Measurements from ENCODE around the gene FAAP100. TPM values are rescaled to one million over a fixed set of nuclear protein-coding genes. Genes with fewer than 3 reads are reported as not detected.

The FAAP100 gene
- total RNA-seq, 1 donor from 2014 or later = 47.7 TPM

DNA sequence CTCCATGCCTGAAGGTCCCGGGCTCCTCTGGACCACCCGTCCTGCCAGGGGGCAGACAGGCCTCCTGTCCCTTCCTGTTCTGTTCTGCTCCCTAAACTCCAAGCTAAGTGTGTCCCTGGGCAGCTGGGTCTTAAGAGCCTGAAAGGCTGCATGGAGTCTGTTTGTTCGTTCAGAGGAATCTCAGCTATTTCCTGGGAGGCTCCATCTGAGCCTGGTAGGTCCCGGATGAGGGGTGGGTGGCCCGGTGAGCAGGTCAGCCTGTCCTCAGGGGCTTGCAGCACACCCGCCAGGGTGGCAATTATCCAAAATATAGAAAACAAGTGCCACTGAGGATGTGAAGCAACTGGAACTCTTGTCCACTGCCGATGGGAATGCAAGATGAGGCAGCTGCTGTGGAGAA, 52.1 kb downstream of the FAAP100 start:
- no peaks in the 10 kb centered on the region for H3K36me3 Mint-ChIP-seq (ENCODE audit: insufficient read depth)

DNA sequence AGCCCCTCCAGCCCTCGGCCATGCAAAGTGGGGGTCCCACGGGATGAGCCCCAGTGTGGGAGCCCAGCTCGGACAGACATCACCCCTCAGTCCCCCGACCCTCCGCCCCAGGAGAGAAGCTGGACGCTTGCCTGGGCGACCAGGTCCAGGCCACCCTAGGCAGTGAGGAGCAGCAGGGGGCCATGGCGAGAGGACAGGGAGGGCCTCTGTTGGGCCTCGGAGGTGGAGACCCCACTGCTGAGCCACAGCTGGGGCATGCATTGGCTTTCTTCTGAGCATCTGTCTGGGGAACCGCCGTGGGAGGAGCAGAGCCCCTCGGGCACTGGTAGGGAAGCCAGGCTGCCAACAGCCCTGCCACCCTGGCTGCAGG, 52.6 kb downstream of the FAAP100 start:
- Mint-ChIP-seq H3K36me3 (ENCODE audit: insufficient read depth) (no peaks in the 10 kb centered on the region), H3K4me3 (ENCODE audit: low read depth) (no peak overlapping the region), H3K9me3 (ENCODE audit: low read depth) (no peaks in the 10 kb centered on the region), H3K27ac (no peak overlapping the region), H3K27me3 (peaks cover 15% of the 10 kb centered on the region), H3K4me1 (ENCODE audit: low read depth) (no peaks in the 10 kb centered on the region)
- TF ChIP-seq, protein P1, sequence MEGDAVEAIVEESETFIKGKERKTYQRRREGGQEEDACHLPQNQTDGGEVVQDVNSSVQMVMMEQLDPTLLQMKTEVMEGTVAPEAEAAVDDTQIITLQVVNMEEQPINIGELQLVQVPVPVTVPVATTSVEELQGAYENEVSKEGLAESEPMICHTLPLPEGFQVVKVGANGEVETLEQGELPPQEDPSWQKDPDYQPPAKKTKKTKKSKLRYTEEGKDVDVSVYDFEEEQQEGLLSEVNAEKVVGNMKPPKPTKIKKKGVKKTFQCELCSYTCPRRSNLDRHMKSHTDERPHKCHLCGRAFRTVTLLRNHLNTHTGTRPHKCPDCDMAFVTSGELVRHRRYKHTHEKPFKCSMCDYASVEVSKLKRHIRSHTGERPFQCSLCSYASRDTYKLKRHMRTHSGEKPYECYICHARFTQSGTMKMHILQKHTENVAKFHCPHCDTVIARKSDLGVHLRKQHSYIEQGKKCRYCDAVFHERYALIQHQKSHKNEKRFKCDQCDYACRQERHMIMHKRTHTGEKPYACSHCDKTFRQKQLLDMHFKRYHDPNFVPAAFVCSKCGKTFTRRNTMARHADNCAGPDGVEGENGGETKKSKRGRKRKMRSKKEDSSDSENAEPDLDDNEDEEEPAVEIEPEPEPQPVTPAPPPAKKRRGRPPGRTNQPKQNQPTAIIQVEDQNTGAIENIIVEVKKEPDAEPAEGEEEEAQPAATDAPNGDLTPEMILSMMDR (IDR thresholded peaks at IDR 0.05; ENCODE audit: unreplicated experiment) = no peak
- no peak for DNase-seq (ENCODE audit: low spot score, unreplicated experiment)

More for the DNA sequence above, 52.1 kb downstream of the FAAP100 start:
- no peak overlapping the region for H3K4me3 Mint-ChIP-seq (ENCODE audit: low read depth)
- no peak for DNase-seq (ENCODE audit: low spot score, unreplicated experiment)
- H3K27me3 Mint-ChIP-seq = peaks cover 13% of the 10 kb centered on the region
- H3K9me3 Mint-ChIP-seq (ENCODE audit: low read depth) = no peaks in the 10 kb centered on the region
- no peak overlapping the region for H3K27ac Mint-ChIP-seq
- no peaks in the 10 kb centered on the region for H3K4me1 Mint-ChIP-seq (ENCODE audit: low read depth)
- TF ChIP-seq, protein P1 (IDR thresholded peaks at IDR 0.05; ENCODE audit: unreplicated experiment) = no peak

DNA sequence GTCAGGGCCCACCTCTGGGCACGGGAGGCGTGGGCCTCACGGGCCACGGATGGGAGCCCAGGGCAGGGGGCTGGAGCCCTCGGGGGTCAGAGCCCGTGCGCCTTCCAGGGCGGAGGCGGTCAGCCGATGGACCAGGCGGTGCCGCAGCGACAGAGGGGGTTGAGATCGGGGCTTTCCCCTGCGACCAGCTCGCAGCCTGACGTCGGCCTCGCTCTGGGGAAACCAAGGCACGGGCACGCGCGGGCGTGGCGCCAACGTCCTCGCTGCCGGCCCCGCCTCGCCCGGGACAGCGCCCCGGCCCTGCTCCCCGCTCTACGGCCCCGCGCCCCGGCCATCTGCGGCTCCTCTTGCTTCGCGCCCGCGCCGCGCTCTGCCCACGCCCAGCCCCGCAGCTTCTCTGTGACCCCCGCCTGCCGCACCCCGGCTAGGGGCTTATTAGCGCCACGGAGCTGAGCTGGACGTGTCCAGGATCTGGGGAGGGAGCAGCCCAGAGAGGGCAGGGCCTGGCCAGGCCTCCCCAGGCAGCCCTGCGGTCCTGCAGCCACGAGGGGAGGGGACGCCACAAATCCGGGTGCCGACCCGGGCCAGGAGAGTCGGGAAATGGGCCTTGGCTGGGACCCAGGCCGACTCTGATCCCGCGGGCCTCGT, 53.1 kb downstream of the FAAP100 start:
- no peak overlapping the region for H3K4me3 Mint-ChIP-seq (ENCODE audit: low read depth)
- no peak for DNase-seq (ENCODE audit: low spot score, unreplicated experiment)
- H3K27me3 Mint-ChIP-seq = peaks cover 18% of the 10 kb centered on the region
- H3K4me1 Mint-ChIP-seq (ENCODE audit: low read depth) = no peaks in the 10 kb centered on the region
- no peaks in the 10 kb centered on the region for H3K9me3 Mint-ChIP-seq (ENCODE audit: low read depth)
- no peaks in the 10 kb centered on the region for H3K36me3 Mint-ChIP-seq (ENCODE audit: insufficient read depth)
- no peak overlapping the region for H3K27ac Mint-ChIP-seq
- TF ChIP-seq, protein P1 (IDR thresholded peaks at IDR 0.05; ENCODE audit: unreplicated experiment) = no peak

DNA sequence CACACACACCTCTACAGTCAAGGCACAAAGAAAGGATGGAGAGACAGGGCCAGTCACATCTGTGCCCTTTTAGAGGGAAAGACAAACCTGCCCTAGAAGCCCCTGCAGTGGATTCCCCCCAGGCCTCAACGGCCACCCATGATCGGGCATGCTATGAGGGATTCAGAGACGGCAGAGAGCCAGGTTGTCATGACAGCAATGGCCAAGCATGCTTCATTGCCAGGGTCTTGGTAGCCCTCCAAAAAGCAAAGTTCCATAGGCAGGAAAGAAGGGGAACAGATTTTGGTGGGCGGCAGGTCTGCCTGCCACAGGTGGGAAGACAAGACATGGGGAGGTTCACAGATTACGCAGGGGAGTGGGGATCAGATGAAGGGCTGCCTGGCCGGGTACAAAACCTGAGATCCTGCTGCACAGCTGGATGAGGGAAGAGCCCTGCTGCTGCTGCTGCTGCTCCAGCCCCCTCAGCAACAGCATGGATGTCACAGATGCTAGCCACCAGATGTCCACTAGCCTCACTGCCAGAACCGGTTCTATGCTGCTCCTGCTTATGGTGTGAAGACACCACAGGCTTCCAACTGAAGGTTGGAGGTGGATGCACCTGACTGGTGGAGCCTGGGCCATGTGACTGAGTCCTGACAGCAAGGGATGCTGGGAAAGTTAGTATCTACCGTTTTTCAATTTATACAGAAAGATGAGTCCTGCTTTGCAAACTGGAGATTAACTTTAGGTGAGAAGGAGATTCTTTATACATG, 57.4 kb downstream of the FAAP100 start:
- Mint-ChIP-seq H3K4me3 (ENCODE audit: low read depth) (no peak overlapping the region), H3K36me3 (ENCODE audit: insufficient read depth) (no peaks in the 10 kb centered on the region), H3K27ac (no peak overlapping the region), H3K9me3 (ENCODE audit: low read depth) (no peaks in the 10 kb centered on the region), H3K27me3 (peaks cover 40% of the 10 kb centered on the region), H3K4me1 (ENCODE audit: low read depth) (peaks cover 6% of the 10 kb centered on the region)
- DNase-seq (ENCODE audit: low spot score, unreplicated experiment) = no peak
- TF ChIP-seq, protein P1 (IDR thresholded peaks at IDR 0.05; ENCODE audit: unreplicated experiment) = no peak

DNA sequence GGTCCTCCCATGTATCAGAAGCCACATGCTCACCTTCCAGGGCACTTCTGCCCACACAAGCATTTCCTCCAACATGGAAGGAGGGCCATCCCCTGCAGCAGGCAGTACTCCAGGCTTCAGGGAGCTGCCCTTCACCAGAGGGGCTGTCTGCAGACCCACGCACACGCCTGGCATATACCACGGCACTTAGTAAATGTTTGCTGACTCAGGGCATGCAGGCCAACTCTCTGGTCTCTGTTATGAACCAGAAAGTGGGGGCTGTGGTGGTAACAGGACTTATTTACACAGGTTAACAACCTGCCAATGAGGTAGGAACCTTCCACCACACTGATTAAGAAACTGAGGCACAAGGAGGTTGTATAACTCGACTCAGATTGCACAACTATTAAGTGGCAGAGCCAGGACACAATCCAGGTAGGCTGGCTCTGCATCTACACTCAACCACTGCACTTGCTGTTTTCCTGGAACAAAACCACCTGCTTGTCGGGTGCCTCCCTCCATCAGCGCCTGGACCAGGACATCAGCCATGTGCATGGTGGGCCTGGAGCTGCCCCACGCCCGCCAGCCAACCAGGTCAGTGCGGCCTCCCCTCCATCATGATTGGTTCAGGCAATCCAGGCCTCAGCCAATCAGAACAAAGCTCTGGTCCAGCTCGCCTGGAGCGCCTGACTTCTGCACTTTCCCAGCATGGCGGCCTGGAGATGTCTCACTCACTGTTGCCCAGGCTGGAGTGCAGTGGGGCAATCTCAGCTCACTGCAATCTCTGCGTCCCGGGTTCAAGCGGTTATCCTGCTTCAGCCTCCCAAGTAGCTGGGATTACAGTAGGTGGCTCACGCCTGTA, 58.7 kb downstream of the FAAP100 start:
- Mint-ChIP-seq H3K36me3 (ENCODE audit: insufficient read depth) (no peaks in the 10 kb centered on the region), H3K27me3 (peaks cover 45% of the 10 kb centered on the region), H3K27ac (no peak overlapping the region), H3K4me3 (ENCODE audit: low read depth) (no peak overlapping the region), H3K4me1 (ENCODE audit: low read depth) (peaks cover 9% of the 10 kb centered on the region), H3K9me3 (ENCODE audit: low read depth) (no peaks in the 10 kb centered on the region)
- TF ChIP-seq, protein P1 (IDR thresholded peaks at IDR 0.05; ENCODE audit: unreplicated experiment) = no peak
- DNase-seq (ENCODE audit: low spot score, unreplicated experiment) = no peak

Data from progenitor cell of endocrine pancreas (in vitro differentiated cells).